ENCODE measurements around the gene CHIC1. TPM values are rescaled to one million over a fixed set of nuclear protein-coding genes. Genes with fewer than 3 reads are reported as not detected.
"Not testable (repeated sequence)": the region's sequence is repeated elsewhere in the genome, so short reads cannot be mapped to it uniquely, and the experiment has no call there.

CHIC1 gene
- total and polyA plus RNA-seq, 7 experiments from 2014 or later, result 1.6 to 17.3 (median 9.7) TPM

GRCh38 chrX:73615022-73615421 is 52.0 kb downstream of the CHIC1 start:
- peaks cover 7 to 24% (median 16%) of the 10 kb centered on the region in 7 donors for H3K4me1 Mint-ChIP-seq
- no peaks in the 10 kb centered on the region for H3K4me1 ChIP-seq (ENCODE audit: control insufficient read depth in 2 of 2, insufficient read depth in 2 of 2, low read length in 2 of 2)
- ATAC-seq, result no peak
- DNase-seq, result no peak
- peaks cover 0 to 8% (median 0%) of the 10 kb centered on the region in 3 experiments for H3K9me3 ChIP-seq (ENCODE audit: control insufficient read depth in 2 of 3, low read length in 3 of 3)
- H3K4me3 ChIP-seq (ENCODE audit: low read length), result no peak overlapping the region
- peaks cover 8 to 59% (median 59%) of the 10 kb centered on the region in 5 donors for H3K36me3 Mint-ChIP-seq
- ChIA-PET CTCF (no interaction called here), POLR2A (no interaction called here)
- H3K27ac ChIP-seq (ENCODE audit: low read depth, low read length), result no peak overlapping the region
- H3K36me3 ChIP-seq (ENCODE audit: control insufficient read depth in 2 of 3, insufficient read depth in 3 of 3, low read length in 3 of 3), result no peaks in the 10 kb centered on the region
- H3K27me3 Mint-ChIP-seq, result no peaks in the 10 kb centered on the region
- H3K4me3 Mint-ChIP-seq, result peak overlapping the region in 3 of 10 donors; percentile 8 to 55 (median 47)
- H3K27ac Mint-ChIP-seq, result peak overlapping the region in 1 of 9 donors; percentile 66
- intact Hi-C loops (cut with micrococcal nuclease), result no loop called here
- no peaks in the 10 kb centered on the region for H3K27me3 ChIP-seq (ENCODE audit: control insufficient read depth in 2 of 2, insufficient read depth in 2 of 2, low read length in 2 of 2)
- H3K9me3 Mint-ChIP-seq, result peaks cover 0 to 69% (median 24%) of the 10 kb centered on the region in 11 donors

DNA sequence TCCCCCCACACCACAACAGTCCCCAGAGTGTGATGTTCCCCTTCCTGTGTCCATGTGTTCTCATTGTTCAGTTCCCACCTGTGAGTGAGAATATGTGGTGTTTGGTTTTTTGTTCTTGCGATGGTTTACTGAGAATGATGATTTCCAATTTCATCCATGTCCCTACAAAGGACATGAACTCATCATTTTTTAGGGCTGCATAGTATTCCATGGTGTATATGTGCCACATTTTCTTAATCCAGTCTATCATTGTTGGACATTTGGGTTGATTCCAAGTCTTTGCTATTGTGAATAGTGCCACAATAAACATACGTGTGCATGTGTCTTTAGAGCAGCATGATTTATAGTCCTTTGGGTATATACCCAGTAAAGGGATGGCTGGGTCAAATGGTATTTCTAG is 78.7 kb downstream of the CHIC1 start:
- H3K27ac Mint-ChIP-seq; DNase-seq; H3K27ac ChIP-seq (ENCODE audit: low read depth, low read length); H3K4me3 ChIP-seq (ENCODE audit: low read length); H3K4me1 ChIP-seq (ENCODE audit: control insufficient read depth in 2 of 2, insufficient read depth in 2 of 2, low read length in 2 of 2); H3K36me3 ChIP-seq (ENCODE audit: control insufficient read depth in 2 of 3, insufficient read depth in 3 of 3, low read length in 3 of 3); ATAC-seq; H3K4me1 Mint-ChIP-seq; POLR2A ChIA-PET; H3K27me3 ChIP-seq (ENCODE audit: control insufficient read depth in 2 of 2, insufficient read depth in 2 of 2, low read length in 2 of 2); H3K4me3 Mint-ChIP-seq; H3K27me3 Mint-ChIP-seq; CTCF ChIA-PET: not testable (repeated sequence)
- intact Hi-C loops (cut with micrococcal nuclease), result loop anchor here in 1 of 2 donors (1.0 kb wide), 1 partner anchor 15 kb away; no protein-coding TSS in a partner anchor
- peaks cover 6 to 75% (median 34%) of the 10 kb centered on the region in 11 donors for H3K9me3 Mint-ChIP-seq
- H3K36me3 Mint-ChIP-seq, result peaks cover 15 to 66% (median 62%) of the 10 kb centered on the region in 5 donors
- H3K9me3 ChIP-seq (ENCODE audit: control insufficient read depth in 2 of 3, low read length in 3 of 3), result peaks cover 0 to 13% (median 0%) of the 10 kb centered on the region in 3 experiments

DNA sequence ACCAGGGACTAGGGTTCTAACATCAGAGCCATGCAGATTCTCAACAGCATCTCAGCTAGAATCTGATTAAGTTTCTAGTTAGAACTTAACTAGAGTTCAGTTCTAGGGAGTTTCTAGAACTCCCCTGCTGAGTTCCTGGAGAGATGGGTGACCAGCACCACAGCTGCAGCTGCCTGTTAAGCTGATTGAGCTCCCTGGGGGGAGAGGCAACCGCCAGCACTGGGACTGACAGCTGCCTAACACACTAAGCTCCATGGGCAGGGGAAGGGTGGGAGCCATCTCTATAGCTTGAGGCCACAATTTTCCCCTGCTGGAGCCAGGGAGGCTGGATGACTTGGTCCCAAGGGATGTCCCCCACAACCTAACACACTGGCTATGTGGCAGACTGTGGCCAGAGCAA is 84.2 kb downstream of the CHIC1 start:
- Mint-ChIP-seq H3K36me3 (peaks cover 3 to 30% (median 22%) of the 10 kb centered on the region in 5 donors), H3K9me3 (peaks cover 0 to 38% (median 16%) of the 10 kb centered on the region in 11 donors), H3K4me1 (no peaks in the 10 kb centered on the region), H3K27ac (no peak overlapping the region), H3K4me3 (no peak overlapping the region), H3K27me3 (no peaks in the 10 kb centered on the region)
- intact Hi-C loops (cut with micrococcal nuclease), result no loop called here
- Histone ChIP-seq H3K27ac (ENCODE audit: low read depth, low read length) (no peak overlapping the region), H3K4me3 (ENCODE audit: low read length) (no peak overlapping the region), H3K36me3 (ENCODE audit: control insufficient read depth in 2 of 3, insufficient read depth in 3 of 3, low read length in 3 of 3) (no peaks in the 10 kb centered on the region), H3K4me1 (ENCODE audit: control insufficient read depth in 2 of 2, insufficient read depth in 2 of 2, low read length in 2 of 2) (no peaks in the 10 kb centered on the region), H3K9me3 (ENCODE audit: control insufficient read depth in 2 of 3, low read length in 3 of 3) (no peaks in the 10 kb centered on the region), H3K27me3 (ENCODE audit: control insufficient read depth in 2 of 2, insufficient read depth in 2 of 2, low read length in 2 of 2) (no peaks in the 10 kb centered on the region)
- CTCF ChIA-PET, result no interaction called here
- DNase-seq (no peak), ATAC-seq (no peak)
- POLR2A ChIA-PET, result no interaction called here

DNA sequence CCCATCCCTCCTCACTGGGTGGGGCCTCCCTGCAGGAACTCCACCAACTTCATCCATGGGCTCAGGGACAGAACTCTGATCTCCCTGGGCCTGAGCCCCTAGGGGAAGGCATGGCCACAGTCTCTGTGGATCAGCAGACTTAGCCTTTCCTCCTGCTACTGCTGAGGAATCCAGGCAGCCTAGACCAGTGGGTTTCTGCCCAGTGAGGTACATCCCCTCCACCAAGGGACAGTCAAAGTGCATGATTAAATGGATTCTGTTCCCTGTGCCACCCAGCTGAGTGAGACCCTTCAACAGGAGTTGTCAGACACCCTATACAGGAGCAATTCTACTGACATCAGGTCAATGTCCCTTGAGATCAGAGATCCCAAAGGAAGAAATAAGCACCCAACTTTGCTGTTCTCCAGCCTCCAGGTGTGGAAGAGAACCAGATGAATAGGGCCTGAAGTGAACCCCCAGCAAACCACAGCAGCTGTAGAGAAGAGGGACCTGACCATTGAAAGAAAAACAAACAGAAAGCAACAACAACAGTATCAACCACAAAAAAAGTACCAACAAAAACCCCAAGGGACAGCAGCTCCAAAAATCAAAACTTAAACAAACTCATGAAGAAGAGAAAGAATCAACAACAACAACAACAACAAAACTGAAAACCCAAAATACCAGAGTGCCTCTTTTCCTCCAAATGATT is 84.8 kb downstream of the CHIC1 start:
- Mint-ChIP-seq H3K36me3 (peaks cover 3 to 30% (median 22%) of the 10 kb centered on the region in 5 donors), H3K9me3 (peaks cover 0 to 44% (median 16%) of the 10 kb centered on the region in 11 donors), H3K27me3 (no peaks in the 10 kb centered on the region), H3K4me3 (no peak overlapping the region), H3K27ac (no peak overlapping the region), H3K4me1 (no peaks in the 10 kb centered on the region)
- intact Hi-C loops (cut with micrococcal nuclease), result no loop called here
- H3K9me3 ChIP-seq (ENCODE audit: control insufficient read depth in 2 of 3, low read length in 3 of 3), result no peaks in the 10 kb centered on the region
- no peak overlapping the region for H3K27ac ChIP-seq (ENCODE audit: low read depth, low read length)
- ChIA-PET CTCF (no interaction called here), POLR2A (no interaction called here)
- ATAC-seq, result no peak
- no peaks in the 10 kb centered on the region for H3K4me1 ChIP-seq (ENCODE audit: control insufficient read depth in 2 of 2, insufficient read depth in 2 of 2, low read length in 2 of 2)
- H3K4me3 ChIP-seq (ENCODE audit: low read length), result no peak overlapping the region
- H3K27me3 ChIP-seq (ENCODE audit: control insufficient read depth in 2 of 2, insufficient read depth in 2 of 2, low read length in 2 of 2), result no peaks in the 10 kb centered on the region
- no peak for DNase-seq
- H3K36me3 ChIP-seq (ENCODE audit: control insufficient read depth in 2 of 3, insufficient read depth in 3 of 3, low read length in 3 of 3), result no peaks in the 10 kb centered on the region

GRCh38 chrX:73661322-73661721 is 98.3 kb downstream of the CHIC1 start:
- H3K4me3 ChIP-seq (ENCODE audit: low read length); H3K36me3 ChIP-seq (ENCODE audit: control insufficient read depth in 2 of 3, insufficient read depth in 3 of 3, low read length in 3 of 3); CTCF ChIA-PET; DNase-seq; POLR2A ChIA-PET; H3K4me1 ChIP-seq (ENCODE audit: control insufficient read depth in 2 of 2, insufficient read depth in 2 of 2, low read length in 2 of 2); H3K4me3 Mint-ChIP-seq; ATAC-seq; H3K27ac ChIP-seq (ENCODE audit: low read depth, low read length); H3K4me1 Mint-ChIP-seq; H3K27me3 Mint-ChIP-seq; intact Hi-C loops (cut with micrococcal nuclease); H3K27ac Mint-ChIP-seq; H3K27me3 ChIP-seq (ENCODE audit: control insufficient read depth in 2 of 2, insufficient read depth in 2 of 2, low read length in 2 of 2): not testable (repeated sequence)
- Mint-ChIP-seq H3K9me3 (peaks cover 0 to 65% (median 18%) of the 10 kb centered on the region in 11 donors), H3K36me3 (peaks cover 2 to 64% (median 32%) of the 10 kb centered on the region in 5 donors)
- peaks cover 0 to 11% (median 0%) of the 10 kb centered on the region in 3 experiments for H3K9me3 ChIP-seq (ENCODE audit: control insufficient read depth in 2 of 3, low read length in 3 of 3)

DNA sequence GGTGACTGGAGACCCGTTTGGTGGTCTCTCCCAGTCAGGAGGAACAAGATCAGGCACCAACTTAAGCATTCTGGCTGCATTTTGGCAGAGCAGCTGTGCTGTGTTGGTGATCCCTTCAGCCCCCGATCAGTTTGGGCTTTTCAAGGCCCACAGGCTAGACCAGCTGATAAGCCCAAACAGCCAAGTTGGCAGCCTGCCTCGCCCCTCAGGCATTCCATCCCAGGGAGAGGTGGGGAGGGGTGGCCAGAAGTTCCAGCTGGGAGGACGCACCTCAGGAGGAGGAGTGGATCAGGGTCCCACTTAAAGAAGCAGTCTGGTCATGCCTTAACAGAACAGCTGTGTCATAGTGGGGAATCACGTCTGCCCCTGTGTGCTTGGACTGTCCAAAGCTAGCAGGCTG is 105.8 kb downstream of the CHIC1 start:
- H3K4me1 ChIP-seq (ENCODE audit: control insufficient read depth in 2 of 2, insufficient read depth in 2 of 2, low read length in 2 of 2), result no peaks in the 10 kb centered on the region
- H3K27me3 Mint-ChIP-seq, result no peaks in the 10 kb centered on the region
- peaks cover 0 to 8% (median 0%) of the 10 kb centered on the region in 7 donors for H3K4me1 Mint-ChIP-seq
- peaks cover 0 to 3% (median 0%) of the 10 kb centered on the region in 3 experiments for H3K36me3 ChIP-seq (ENCODE audit: control insufficient read depth in 2 of 3, insufficient read depth in 3 of 3, low read length in 3 of 3)
- ChIA-PET CTCF (no interaction called here), POLR2A (no interaction called here)
- H3K27ac Mint-ChIP-seq, result no peak overlapping the region
- H3K27ac ChIP-seq (ENCODE audit: low read depth, low read length), result no peak overlapping the region
- H3K4me3 Mint-ChIP-seq, result no peak overlapping the region
- H3K36me3 Mint-ChIP-seq, result peaks cover 3 to 40% (median 17%) of the 10 kb centered on the region in 5 donors
- no peaks in the 10 kb centered on the region for H3K27me3 ChIP-seq (ENCODE audit: control insufficient read depth in 2 of 2, insufficient read depth in 2 of 2, low read length in 2 of 2)
- no peak overlapping the region for H3K4me3 ChIP-seq (ENCODE audit: low read length)
- intact Hi-C loops (cut with micrococcal nuclease), result no loop called here
- ATAC-seq (no peak), DNase-seq (no peak)
- peaks cover 5 to 39% (median 22%) of the 10 kb centered on the region in 11 donors for H3K9me3 Mint-ChIP-seq
- H3K9me3 ChIP-seq (ENCODE audit: control insufficient read depth in 2 of 3, low read length in 3 of 3), result peaks cover 0 to 28% (median 0%) of the 10 kb centered on the region in 3 experiments

DNA sequence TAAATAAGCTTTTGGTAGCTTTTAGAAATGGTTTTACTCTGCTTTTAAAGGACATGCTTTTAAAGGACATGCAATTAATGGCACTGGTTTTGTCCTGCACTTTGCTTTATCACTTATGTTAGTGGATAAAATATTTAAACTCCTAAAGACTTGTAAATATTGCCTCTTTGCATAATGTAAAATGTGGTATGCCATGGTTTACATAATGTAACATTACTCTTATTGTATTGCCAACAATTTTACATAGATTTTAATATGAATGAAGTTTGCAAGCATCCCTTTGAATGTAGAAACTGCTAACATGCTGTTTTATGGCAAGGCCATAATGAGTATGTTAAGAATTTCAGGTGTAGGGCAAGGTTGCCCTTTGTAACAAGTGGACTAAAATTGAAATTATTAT is 118.4 kb downstream of the CHIC1 start:
- no peaks in the 10 kb centered on the region for H3K4me1 ChIP-seq (ENCODE audit: control insufficient read depth in 2 of 2, insufficient read depth in 2 of 2, low read length in 2 of 2)
- CTCF ChIA-PET, result no interaction called here

More for the DNA sequence above, 118.4 kb downstream of the CHIC1 start:
- Histone ChIP-seq H3K9me3 (ENCODE audit: control insufficient read depth in 2 of 3, low read length in 3 of 3) (no peaks in the 10 kb centered on the region), H3K27me3 (ENCODE audit: control insufficient read depth in 2 of 2, insufficient read depth in 2 of 2, low read length in 2 of 2) (no peaks in the 10 kb centered on the region), H3K27ac (ENCODE audit: low read depth, low read length) (no peak overlapping the region), H3K36me3 (ENCODE audit: control insufficient read depth in 2 of 3, insufficient read depth in 3 of 3, low read length in 3 of 3) (no peaks in the 10 kb centered on the region), H3K4me3 (ENCODE audit: low read length) (no peak overlapping the region)
- Mint-ChIP-seq H3K27me3 (no peaks in the 10 kb centered on the region), H3K27ac (no peak overlapping the region), H3K4me3 (no peak overlapping the region), H3K9me3 (peaks cover 0 to 6% (median under 1%) of the 10 kb centered on the region in 11 donors), H3K4me1 (peaks cover 0 to 3% (median 0%) of the 10 kb centered on the region in 7 donors), H3K36me3 (peaks cover 0 to 50% (median 33%) of the 10 kb centered on the region in 5 donors)
- intact Hi-C loops (cut with micrococcal nuclease), result no loop called here
- DNase-seq, result no peak
- POLR2A ChIA-PET, result no interaction called here
- ATAC-seq, result no peak
